ENCODE measurements around the gene SPRR2G. TPM values are rescaled to one million over a fixed set of nuclear protein-coding genes. Genes with fewer than 3 reads are reported as not detected.
"Not testable (repeated sequence)": the region's sequence is repeated elsewhere in the genome, so short reads cannot be mapped to it uniquely, and the experiment has no call there.

Gene SPRR2G
- total RNA-seq, 1 experiment from 2014 or later, result not detected

DNA sequence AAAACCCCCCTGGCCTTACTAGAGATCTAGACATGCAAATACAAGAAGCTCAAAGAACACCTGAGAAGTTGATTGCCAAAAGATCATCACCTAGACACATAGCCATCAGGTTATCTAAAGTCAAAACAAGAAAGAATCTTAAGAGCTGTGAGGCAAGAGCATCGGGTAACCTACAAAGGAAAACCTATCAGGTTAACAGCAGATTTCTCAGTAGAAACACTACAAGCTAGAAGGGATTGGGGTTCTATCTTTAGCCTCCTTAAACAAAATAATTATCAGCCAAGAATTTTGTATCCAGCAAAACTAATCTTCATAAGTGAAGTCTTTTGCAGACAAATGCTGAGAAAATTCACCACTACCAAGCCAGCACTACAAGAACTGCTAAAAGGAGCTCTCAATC, 25.2 kb downstream of the SPRR2G start:
- Histone ChIP-seq H4K5ac (ENCODE audit: insufficient read length, low read depth, low read length) (no peak overlapping the region), H2BK20ac (ENCODE audit: low read depth, low read length, poor library complexity, severe bottlenecking) (no peak overlapping the region), H2BK12ac (ENCODE audit: insufficient read length, low read depth, low read length) (no peak overlapping the region), H3K9me3 (ENCODE audit: control insufficient read depth, low read depth, low read length) (no peaks in the 10 kb centered on the region), H3K14ac (ENCODE audit: insufficient read depth, low read length) (no peak overlapping the region), H3K27ac (ENCODE audit: insufficient read length, low read depth, low read length) (no peak overlapping the region), H4K20me1 (ENCODE audit: control insufficient read depth, insufficient read depth, insufficient read length) (no peaks in the 10 kb centered on the region), H2AFZ (ENCODE audit: low read length) (no peak overlapping the region), H3T11ph (ENCODE audit: low read length) (no peak overlapping the region), H2BK15ac (ENCODE audit: low read depth, low read length) (no peak overlapping the region), H2BK5ac (ENCODE audit: insufficient read length, low read length) (no peak overlapping the region), H3K9ac (ENCODE audit: extremely low read depth, insufficient read length, low read length) (no peak overlapping the region), H3K56ac (ENCODE audit: insufficient read length, low read depth, low read length) (no peak overlapping the region), H2BK120ac (ENCODE audit: low read depth, low read length, poor library complexity, severe bottlenecking) (no peak overlapping the region), H4K91ac (ENCODE audit: insufficient read length, low read depth, low read length) (no peak overlapping the region), H3K23me2 (ENCODE audit: insufficient read length, low read depth, low read length, poor library complexity, severe bottlenecking) (no peaks in the 10 kb centered on the region), H3K4me2 (ENCODE audit: insufficient read depth, insufficient read length, low read length) (no peak overlapping the region), H3K23ac (ENCODE audit: insufficient read length, low read depth, low read length) (no peak overlapping the region), H3K4ac (ENCODE audit: low read depth, low read length) (no peak overlapping the region), H3K27me3 (ENCODE audit: insufficient read depth, low read length) (no peaks in the 10 kb centered on the region), H3K79me2 (ENCODE audit: insufficient read depth, low read length) (no peaks in the 10 kb centered on the region), H3K18ac (ENCODE audit: insufficient read length, low read depth, low read length) (no peak overlapping the region), H4K8ac (replicated peaks; ENCODE audit: insufficient read length, low read depth, low read length) (no peak overlapping the region), H3K4me1 (ENCODE audit: insufficient read depth, low read length) (peaks cover 8% of the 10 kb centered on the region), H3K79me1 (ENCODE audit: insufficient read depth, low read depth, low read length, poor library complexity, severe bottlenecking) (no peaks in the 10 kb centered on the region), H2AK5ac (ENCODE audit: insufficient read length, low read length) (no peak overlapping the region)
- H3K4me1 Mint-ChIP-seq, result peaks cover 51 to 56% of the 10 kb centered on the region in 2 experiments
- TF ChIP-seq, protein P1, sequence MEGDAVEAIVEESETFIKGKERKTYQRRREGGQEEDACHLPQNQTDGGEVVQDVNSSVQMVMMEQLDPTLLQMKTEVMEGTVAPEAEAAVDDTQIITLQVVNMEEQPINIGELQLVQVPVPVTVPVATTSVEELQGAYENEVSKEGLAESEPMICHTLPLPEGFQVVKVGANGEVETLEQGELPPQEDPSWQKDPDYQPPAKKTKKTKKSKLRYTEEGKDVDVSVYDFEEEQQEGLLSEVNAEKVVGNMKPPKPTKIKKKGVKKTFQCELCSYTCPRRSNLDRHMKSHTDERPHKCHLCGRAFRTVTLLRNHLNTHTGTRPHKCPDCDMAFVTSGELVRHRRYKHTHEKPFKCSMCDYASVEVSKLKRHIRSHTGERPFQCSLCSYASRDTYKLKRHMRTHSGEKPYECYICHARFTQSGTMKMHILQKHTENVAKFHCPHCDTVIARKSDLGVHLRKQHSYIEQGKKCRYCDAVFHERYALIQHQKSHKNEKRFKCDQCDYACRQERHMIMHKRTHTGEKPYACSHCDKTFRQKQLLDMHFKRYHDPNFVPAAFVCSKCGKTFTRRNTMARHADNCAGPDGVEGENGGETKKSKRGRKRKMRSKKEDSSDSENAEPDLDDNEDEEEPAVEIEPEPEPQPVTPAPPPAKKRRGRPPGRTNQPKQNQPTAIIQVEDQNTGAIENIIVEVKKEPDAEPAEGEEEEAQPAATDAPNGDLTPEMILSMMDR (conservative IDR thresholded peaks at IDR 0.05), result no peak
- no peak for DNase-seq
- no peak overlapping the region for H3K4me3 Mint-ChIP-seq
- H3K9me3 Mint-ChIP-seq, result peaks cover 49 to 51% of the 10 kb centered on the region in 2 experiments
- H3K27me3 Mint-ChIP-seq (ENCODE audit: low read depth), result peaks cover 32% of the 10 kb centered on the region
- no peak overlapping the region for H3K27ac Mint-ChIP-seq
- peaks cover 16 to 43% (median 36%) of the 10 kb centered on the region in 3 experiments for H3K36me3 Mint-ChIP-seq (ENCODE audit: insufficient read depth in 1 of 3, low read depth in 3 of 3)
- no CpG with 5 or more reads among the region's 1 CpG for WGBS (ENCODE audit: extremely low coverage, insufficient read length, low lambda C conversion rate)

DNA sequence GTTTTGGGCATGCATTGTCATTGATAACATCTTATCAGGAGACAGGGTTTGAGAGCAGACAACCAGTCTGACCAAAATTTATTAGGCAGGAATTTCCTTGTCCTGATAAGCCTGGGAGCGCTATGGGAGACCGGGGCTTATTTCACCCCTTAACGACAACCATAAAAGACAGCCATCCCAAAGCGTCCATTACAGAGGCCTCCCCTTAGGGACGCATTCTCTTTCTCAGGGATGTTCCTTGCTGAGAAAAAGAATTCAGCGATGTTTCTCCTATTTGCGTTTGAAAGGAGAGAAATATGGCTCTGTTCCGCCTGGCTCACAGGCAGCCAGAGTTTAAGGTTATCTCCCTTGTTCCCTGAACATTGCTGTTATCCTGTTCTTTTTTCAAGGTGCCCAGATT, 26.9 kb downstream of the SPRR2G start:
- Mint-ChIP-seq H3K4me1 (peaks cover 43 to 50% of the 10 kb centered on the region in 2 experiments), H3K36me3 (ENCODE audit: insufficient read depth in 1 of 3, low read depth in 3 of 3) (peaks cover 16 to 38% (median 31%) of the 10 kb centered on the region in 3 experiments), H3K4me3 (peak overlapping the region; percentile 5 to 57; a peak in 4 of 5 replicates), H3K27ac (peak overlapping the region; percentile 99 to 100 (median 99)), H3K27me3 (ENCODE audit: low read depth) (peaks cover 34% of the 10 kb centered on the region), H3K9me3 (peaks cover 43 to 45% of the 10 kb centered on the region in 2 experiments)
- H3K4ac ChIP-seq (ENCODE audit: low read depth, low read length); H3K9ac ChIP-seq (ENCODE audit: extremely low read depth, insufficient read length, low read length); H3K56ac ChIP-seq (ENCODE audit: insufficient read length, low read depth, low read length); H3K23me2 ChIP-seq (ENCODE audit: insufficient read length, low read depth, low read length, poor library complexity, severe bottlenecking); H3K4me2 ChIP-seq (ENCODE audit: insufficient read depth, insufficient read length, low read length); H3K18ac ChIP-seq (ENCODE audit: insufficient read length, low read depth, low read length); DNase-seq; H3K23ac ChIP-seq (ENCODE audit: insufficient read length, low read depth, low read length); H4K91ac ChIP-seq (ENCODE audit: insufficient read length, low read depth, low read length); H2AK5ac ChIP-seq (ENCODE audit: insufficient read length, low read length); H4K8ac ChIP-seq (replicated peaks; ENCODE audit: insufficient read length, low read depth, low read length); H3K27me3 ChIP-seq (ENCODE audit: insufficient read depth, low read length); H3K14ac ChIP-seq (ENCODE audit: insufficient read depth, low read length); H3K27ac ChIP-seq (ENCODE audit: insufficient read length, low read depth, low read length); H4K5ac ChIP-seq (ENCODE audit: insufficient read length, low read depth, low read length); H2BK20ac ChIP-seq (ENCODE audit: low read depth, low read length, poor library complexity, severe bottlenecking); H3K9me3 ChIP-seq (ENCODE audit: control insufficient read depth, low read depth, low read length); H2BK120ac ChIP-seq (ENCODE audit: low read depth, low read length, poor library complexity, severe bottlenecking); H2BK12ac ChIP-seq (ENCODE audit: insufficient read length, low read depth, low read length); H3K79me2 ChIP-seq (ENCODE audit: insufficient read depth, low read length); H2AFZ ChIP-seq (ENCODE audit: low read length); H3T11ph ChIP-seq (ENCODE audit: low read length); H3K79me1 ChIP-seq (ENCODE audit: insufficient read depth, low read depth, low read length, poor library complexity, severe bottlenecking); H2BK5ac ChIP-seq (ENCODE audit: insufficient read length, low read length); H3K4me1 ChIP-seq (ENCODE audit: insufficient read depth, low read length); H4K20me1 ChIP-seq (ENCODE audit: control insufficient read depth, insufficient read depth, insufficient read length); H2BK15ac ChIP-seq (ENCODE audit: low read depth, low read length): not testable (repeated sequence)
- no CpG with 5 or more reads among the region's 8 CpGs for WGBS (ENCODE audit: extremely low coverage, insufficient read length, low lambda C conversion rate)

Data from H9 (cell line).